CD4-positive, CD25-positive, alpha-beta regulatory T cell (primary cell): ENCODE data around the gene ATP2A3. TPM values are rescaled to one million over a fixed set of nuclear protein-coding genes. Genes with fewer than 3 reads are reported as not detected.

Source experiments
- ATAC-seq, 2 donors: fragments of 150-1000 bp; cut with Tn5 transposase; one replicate each; pipeline ENCODE4 v1.10.0; 2021; ENCODE audit warnings: low read depth in 2 of 2, moderate number of reproducible peaks in 2 of 2, moderate library complexity in 1 of 2
- DNase-seq, 3 donors: peaks; one replicate each; pipeline versions ENCODE4 v3.0.0 to v3.0.0-alpha.2; 2012 to 2022; ENCODE audit warnings: mixed read lengths in 1 of 3
- H3K27ac ChIP-seq: one replicate; pipeline ENCODE4 v1.7.0; 2013; ENCODE audit warnings: mild to moderate bottlenecking, low read length; ENCODE audit not compliant: insufficient read depth, poor library complexity, severe bottlenecking
- H3K27me3 ChIP-seq: one replicate; pipeline ENCODE4 v1.7.0; 2013; ENCODE audit warnings: low read length; ENCODE audit not compliant: control insufficient read depth, insufficient read depth
- H3K36me3 ChIP-seq: one replicate; pipeline ENCODE4 v1.7.0; 2013; ENCODE audit warnings: mild to moderate bottlenecking, low read length, moderate library complexity; ENCODE audit not compliant: control insufficient read depth, insufficient read depth
- H3K4me1 ChIP-seq: 2 replicates; pipeline ENCODE4 v1.7.0; 2013; ENCODE audit warnings: mild to moderate bottlenecking, low read length; ENCODE audit not compliant: insufficient read depth, control insufficient read depth, poor library complexity, severe bottlenecking
- H3K4me3 ChIP-seq: one replicate; pipeline ENCODE4 v1.7.0; 2013; ENCODE audit warnings: low read depth, mild to moderate bottlenecking, low read length, moderate library complexity
- H3K9me3 ChIP-seq, 2 experiments: 1 replicate in 1 of 2; 2 replicates in 1 of 2; pipeline ENCODE4 v1.7.0; 2013; ENCODE audit warnings: low read length in 2 of 2, mild to moderate bottlenecking in 1 of 2, moderate library complexity in 1 of 2; ENCODE audit not compliant: control insufficient read depth in 2 of 2
- H3K27ac Mint-ChIP-seq, 3 donors: one replicate each; pipeline ENCODE4 v1.8.0; 2020 to 2022; ENCODE audit warnings: mild to moderate bottlenecking in 3 of 3, mixed read lengths in 3 of 3, moderate library complexity in 2 of 3
- H3K27me3 Mint-ChIP-seq: one replicate; pipeline ENCODE4 v1.8.0; 2022; ENCODE audit warnings: mild to moderate bottlenecking, mixed read lengths
- H3K36me3 Mint-ChIP-seq: one replicate; pipeline ENCODE4 v1.8.0; 2020; ENCODE audit warnings: mixed read lengths
- H3K4me1 Mint-ChIP-seq, 4 donors: one replicate each; pipeline ENCODE4 v1.8.0; 2020 to 2022; ENCODE audit warnings: mixed read lengths in 4 of 4, mild to moderate bottlenecking in 1 of 4
- H3K4me3 Mint-ChIP-seq, 4 donors: one replicate each; pipeline ENCODE4 v1.8.0; 2020 to 2022; ENCODE audit warnings: mild to moderate bottlenecking in 4 of 4, mixed read lengths in 4 of 4, moderate library complexity in 3 of 4
- H3K9me3 Mint-ChIP-seq, 7 donors: one replicate each; pipeline ENCODE4 v1.8.0; 2020 to 2022; ENCODE audit warnings: mixed read lengths in 7 of 7, mild to moderate bottlenecking in 3 of 7, moderate library complexity in 2 of 7
- polyA plus RNA-seq, 4 donors: library from polyadenylated mRNA; unstranded; fragments of 300-500 nt; fragmentation: Illumina TruSeq; gene quantifications; one replicate each; pipeline ENCODE4 v1.2.3, GENCODE V29; 2021
- total RNA-seq: library from RNA; stranded (reverse); gene quantifications from one replicate; pipeline ENCODE4 v1.2.3, GENCODE V29; 2022

ATP2A3 gene
- total and polyA plus RNA-seq, 5 donors from 2014 or later: 33.5 to 306 (median 43.8) TPM

DNA sequence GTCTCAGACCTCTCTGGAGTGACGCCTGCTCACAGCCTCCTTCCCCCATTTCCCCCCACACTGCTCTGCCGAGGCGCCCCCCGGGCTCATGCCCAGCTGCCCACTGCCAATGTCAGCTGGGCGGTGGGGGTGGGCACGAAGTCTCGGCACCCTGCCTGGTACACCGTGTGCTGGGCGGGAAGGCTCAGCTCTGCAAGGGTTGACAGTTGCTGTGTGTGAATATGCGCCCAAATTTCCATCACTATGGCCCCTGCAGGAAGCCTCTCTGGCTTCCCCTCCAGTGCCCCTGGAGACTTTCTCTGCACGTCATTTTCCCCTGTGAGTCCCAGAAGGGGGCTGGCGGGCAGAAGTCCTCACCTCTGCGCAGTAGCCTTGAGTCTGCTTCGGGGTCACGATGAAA is 59.7 kb downstream of the ATP2A3 start:
- peaks cover 0 to 3% (median 0%) of the 10 kb centered on the region in 4 donors for H3K4me1 Mint-ChIP-seq
- no peaks in the 10 kb centered on the region for H3K36me3 ChIP-seq
- ATAC-seq: no peak

DNA sequence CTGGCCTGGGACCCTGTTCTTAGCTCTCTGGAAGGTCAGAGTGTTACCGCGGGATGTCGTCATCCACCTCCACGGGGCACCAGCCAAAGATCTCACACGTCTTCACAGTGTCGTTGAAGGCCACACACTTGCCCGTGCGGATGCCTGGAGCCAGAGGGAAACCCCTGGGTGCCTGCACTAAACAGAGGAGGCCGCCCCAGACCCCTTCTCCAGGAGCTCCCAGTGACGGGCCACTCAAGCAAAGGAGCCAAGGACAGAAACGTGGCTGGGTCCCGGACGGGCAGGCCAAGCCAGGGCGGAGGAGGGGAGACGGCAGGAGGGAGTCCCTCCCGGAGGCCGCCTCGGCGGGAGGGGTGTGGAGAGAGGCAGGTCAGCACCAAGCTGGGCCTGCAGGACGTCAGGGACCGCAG is 60.4 kb downstream of the ATP2A3 start:
- ATAC-seq: no peak

More for the DNA sequence above, 59.7 kb downstream of the ATP2A3 start:
- Mint-ChIP-seq H3K4me3 (no peak overlapping the region), H3K9me3 (no peaks in the 10 kb centered on the region), H3K27me3 (no peaks in the 10 kb centered on the region), H3K36me3 (no peaks in the 10 kb centered on the region), H3K27ac (no peak overlapping the region)
- H3K4me3 ChIP-seq: no peak overlapping the region
- no peak for DNase-seq
- H3K4me1 ChIP-seq: no peaks in the 10 kb centered on the region
- no peak overlapping the region for H3K27ac ChIP-seq
- no peaks in the 10 kb centered on the region for H3K9me3 ChIP-seq
- no peaks in the 10 kb centered on the region for H3K27me3 ChIP-seq

DNA sequence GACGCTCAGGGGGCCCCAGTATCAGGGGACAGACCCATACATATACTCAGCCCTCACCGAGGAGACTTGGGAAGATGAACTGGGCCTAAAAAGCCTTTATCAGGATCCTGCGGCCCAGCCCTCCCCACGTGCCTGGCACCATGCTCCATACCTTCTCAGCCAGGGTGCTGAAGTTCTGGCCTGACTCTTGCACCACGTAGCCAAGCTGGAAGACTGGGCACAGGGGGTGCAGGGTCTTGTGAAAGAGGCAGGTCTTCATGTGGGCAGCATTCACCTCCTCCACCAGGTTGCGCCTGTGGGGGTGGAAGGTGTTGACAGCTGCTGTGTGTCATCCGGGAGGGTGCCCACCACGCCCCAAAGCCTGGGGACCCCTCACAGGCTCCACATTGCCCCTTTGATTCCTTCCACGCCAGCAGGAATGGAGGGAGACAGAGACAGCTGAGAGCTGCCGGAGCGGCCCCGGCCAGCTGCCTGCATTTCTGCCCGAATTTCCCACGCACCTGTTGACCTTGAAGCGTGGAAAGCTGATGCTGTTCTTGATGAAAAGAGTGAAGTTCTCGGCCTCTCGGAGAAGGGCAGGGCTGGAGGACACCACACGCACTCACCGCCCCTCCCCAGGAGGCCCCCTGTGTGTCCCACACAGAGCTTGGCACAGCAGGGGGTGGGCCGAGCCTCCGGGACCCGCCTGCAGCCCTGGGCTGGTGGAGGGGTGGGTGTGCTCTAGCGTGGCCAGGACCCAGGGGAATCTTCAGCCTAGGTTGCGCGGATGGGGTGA is 61.0 kb downstream of the ATP2A3 start:
- no peaks in the 10 kb centered on the region for H3K27me3 ChIP-seq
- H3K4me1 ChIP-seq: no peaks in the 10 kb centered on the region
- no peak overlapping the region for H3K4me3 Mint-ChIP-seq
- no peak overlapping the region for H3K27ac Mint-ChIP-seq
- no peaks in the 10 kb centered on the region for H3K4me1 Mint-ChIP-seq
- H3K27ac ChIP-seq: no peak overlapping the region
- no peaks in the 10 kb centered on the region for H3K36me3 ChIP-seq
- ATAC-seq (no peak), DNase-seq (no peak)
- H3K36me3 Mint-ChIP-seq: no peaks in the 10 kb centered on the region
- H3K9me3 Mint-ChIP-seq: no peaks in the 10 kb centered on the region
- H3K4me3 ChIP-seq: no peak overlapping the region
- H3K27me3 Mint-ChIP-seq: no peaks in the 10 kb centered on the region
- H3K9me3 ChIP-seq: no peaks in the 10 kb centered on the region

More for the DNA sequence above, 60.4 kb downstream of the ATP2A3 start:
- H3K4me3 Mint-ChIP-seq: no peak overlapping the region
- H3K4me3 ChIP-seq: no peak overlapping the region
- no peak overlapping the region for H3K27ac Mint-ChIP-seq
- DNase-seq: no peak
- no peak overlapping the region for H3K27ac ChIP-seq
- H3K9me3 Mint-ChIP-seq: no peaks in the 10 kb centered on the region
- H3K36me3 ChIP-seq: no peaks in the 10 kb centered on the region
- no peaks in the 10 kb centered on the region for H3K27me3 Mint-ChIP-seq
- H3K4me1 ChIP-seq: no peaks in the 10 kb centered on the region
- H3K4me1 Mint-ChIP-seq: no peaks in the 10 kb centered on the region
- H3K9me3 ChIP-seq: no peaks in the 10 kb centered on the region
- no peaks in the 10 kb centered on the region for H3K27me3 ChIP-seq
- no peaks in the 10 kb centered on the region for H3K36me3 Mint-ChIP-seq

DNA sequence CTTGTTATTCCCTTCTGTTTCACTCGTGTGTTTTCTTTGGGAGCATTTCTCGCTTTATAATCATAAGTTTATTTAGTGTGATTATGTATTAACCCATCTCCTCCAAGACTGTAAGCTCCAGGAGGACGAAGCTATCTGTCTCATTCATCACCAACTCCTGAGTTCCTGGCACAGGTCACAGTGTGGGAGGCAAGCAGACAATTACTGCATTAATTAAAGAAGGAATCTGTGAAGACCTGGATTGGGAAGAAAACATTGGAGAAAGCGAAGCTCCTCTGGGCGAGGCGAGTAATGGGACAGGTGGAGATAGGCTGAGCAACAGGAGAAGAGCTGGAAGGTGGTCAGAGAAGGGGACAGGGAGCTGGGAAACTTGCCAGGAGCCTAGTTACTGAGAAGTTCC is 63.6 kb downstream of the ATP2A3 start:
- no peaks in the 10 kb centered on the region for H3K4me1 ChIP-seq
- no peaks in the 10 kb centered on the region for H3K9me3 ChIP-seq
- H3K27me3 ChIP-seq: no peaks in the 10 kb centered on the region
- H3K27me3 Mint-ChIP-seq: no peaks in the 10 kb centered on the region
- H3K27ac ChIP-seq: no peak overlapping the region
- H3K9me3 Mint-ChIP-seq: no peaks in the 10 kb centered on the region
- ATAC-seq: no peak
- no peaks in the 10 kb centered on the region for H3K4me1 Mint-ChIP-seq
- no peaks in the 10 kb centered on the region for H3K36me3 Mint-ChIP-seq
- no peak for DNase-seq
- no peak overlapping the region for H3K27ac Mint-ChIP-seq
- no peaks in the 10 kb centered on the region for H3K36me3 ChIP-seq
- H3K4me3 Mint-ChIP-seq: peak overlapping the region in 1 of 4 donors; percentile 3
- no peak overlapping the region for H3K4me3 ChIP-seq

DNA sequence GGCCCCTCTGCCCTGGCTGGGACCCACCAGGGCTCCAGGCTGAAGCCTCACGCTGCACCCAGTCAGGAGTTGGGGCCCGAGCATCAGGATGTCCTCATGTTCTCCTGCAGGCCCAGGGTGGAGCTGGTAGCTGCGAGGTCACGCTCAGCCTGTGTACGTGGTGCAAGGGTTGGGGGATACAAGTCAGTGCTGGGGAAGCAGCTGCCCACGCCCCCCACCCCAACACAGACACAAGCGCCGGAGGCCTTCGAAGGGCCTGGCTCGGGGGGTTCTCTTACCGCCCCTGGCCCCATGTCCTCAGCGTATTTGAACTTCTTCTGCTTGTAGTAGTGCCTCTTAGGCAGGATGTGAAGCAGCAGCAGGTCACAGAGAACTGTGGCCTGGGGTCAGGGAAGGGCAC is 66.5 kb downstream of the ATP2A3 start:
- Mint-ChIP-seq H3K36me3 (no peaks in the 10 kb centered on the region), H3K27ac (no peak overlapping the region)

DNA sequence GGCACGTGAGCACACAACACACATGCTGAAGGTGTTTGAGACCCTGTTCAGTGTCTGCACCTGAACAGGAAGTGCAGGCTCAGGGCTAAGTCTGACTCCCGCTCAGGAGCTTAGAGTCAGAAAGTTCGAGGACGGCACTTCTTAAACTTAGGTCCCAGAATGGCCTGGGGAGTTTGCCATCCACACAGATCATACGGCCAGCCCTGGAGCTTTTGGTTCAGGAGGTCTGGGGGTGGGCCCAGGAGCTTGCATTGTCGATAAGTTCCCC is 67.3 kb downstream of the ATP2A3 start:
- no peaks in the 10 kb centered on the region for H3K36me3 ChIP-seq
- DNase-seq (no peak), ATAC-seq (no peak)
- no peaks in the 10 kb centered on the region for H3K36me3 Mint-ChIP-seq
- no peaks in the 10 kb centered on the region for H3K27me3 ChIP-seq
- H3K4me1 ChIP-seq: peaks cover 16% of the 10 kb centered on the region
- no peaks in the 10 kb centered on the region for H3K9me3 Mint-ChIP-seq
- H3K9me3 ChIP-seq: no peaks in the 10 kb centered on the region
- H3K4me3 ChIP-seq: no peak overlapping the region
- H3K4me3 Mint-ChIP-seq: no peak overlapping the region
- peaks cover 0 to 15% (median 8%) of the 10 kb centered on the region in 4 donors for H3K4me1 Mint-ChIP-seq
- no peak overlapping the region for H3K27ac ChIP-seq
- H3K27me3 Mint-ChIP-seq: no peaks in the 10 kb centered on the region
- H3K27ac Mint-ChIP-seq: no peak overlapping the region

More for the DNA sequence above, 66.5 kb downstream of the ATP2A3 start:
- H3K9me3 Mint-ChIP-seq: no peaks in the 10 kb centered on the region
- Histone ChIP-seq H3K9me3 (no peaks in the 10 kb centered on the region), H3K27me3 (no peaks in the 10 kb centered on the region), H3K36me3 (no peaks in the 10 kb centered on the region), H3K27ac (no peak overlapping the region), H3K4me3 (no peak overlapping the region), H3K4me1 (peaks cover 9% of the 10 kb centered on the region)
- H3K4me3 Mint-ChIP-seq: no peak overlapping the region
- no peaks in the 10 kb centered on the region for H3K27me3 Mint-ChIP-seq
- H3K4me1 Mint-ChIP-seq: peaks cover 0 to 12% (median 7%) of the 10 kb centered on the region in 4 donors
- DNase-seq (no peak), ATAC-seq (no peak)

DNA sequence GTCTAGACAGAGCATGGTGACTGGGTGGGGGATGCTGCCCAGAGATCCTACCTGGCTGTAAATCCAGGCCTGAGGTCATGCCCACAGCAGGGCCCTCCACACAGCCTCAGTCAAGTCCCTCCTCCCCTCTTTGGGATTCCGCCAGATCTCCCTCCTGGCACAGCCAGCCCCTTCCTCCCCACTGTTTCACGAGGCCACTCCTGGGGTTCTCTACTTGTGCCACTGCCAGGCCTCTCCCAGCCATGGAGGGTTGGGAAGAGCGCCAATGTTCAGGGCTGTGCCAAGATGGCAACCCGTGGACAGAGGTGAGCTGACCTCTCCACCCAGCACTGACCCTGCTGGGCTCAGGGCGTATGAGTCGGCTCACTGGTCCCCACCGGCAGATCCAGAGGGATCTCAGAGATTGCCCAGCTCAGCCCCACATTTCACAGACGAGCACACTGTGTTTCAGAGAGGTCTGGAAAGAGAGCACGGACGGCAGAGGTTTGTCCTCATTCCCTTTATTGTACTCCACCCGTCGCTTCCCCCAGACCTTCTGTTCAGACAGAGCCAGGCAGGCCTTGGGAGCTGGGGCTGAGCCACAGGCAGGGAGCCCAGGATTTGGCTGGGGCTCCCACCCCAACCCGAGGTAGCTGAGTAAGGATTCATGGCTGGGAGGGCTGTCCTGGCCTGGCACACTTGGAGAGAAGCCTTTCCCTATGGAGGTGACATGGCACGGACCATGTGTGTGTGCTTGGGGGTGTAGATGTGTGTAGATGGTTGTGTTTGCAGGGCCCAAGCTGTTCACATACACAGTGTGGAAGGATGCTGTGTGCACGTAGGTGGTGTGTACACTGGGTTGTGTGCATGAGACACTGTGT is 67.9 kb downstream of the ATP2A3 start:
- no peaks in the 10 kb centered on the region for H3K36me3 ChIP-seq
- ATAC-seq (no peak), DNase-seq (no peak)
- H3K36me3 Mint-ChIP-seq: no peaks in the 10 kb centered on the region
- H3K27me3 ChIP-seq: no peaks in the 10 kb centered on the region
- H3K27me3 Mint-ChIP-seq: no peaks in the 10 kb centered on the region
- H3K9me3 Mint-ChIP-seq: no peaks in the 10 kb centered on the region
- no peak overlapping the region for H3K27ac Mint-ChIP-seq
- H3K27ac ChIP-seq: no peak overlapping the region
- no peaks in the 10 kb centered on the region for H3K9me3 ChIP-seq
- H3K4me3 Mint-ChIP-seq: no peak overlapping the region
- H3K4me1 ChIP-seq: peaks cover 21% of the 10 kb centered on the region
- peaks cover 0 to 20% (median 12%) of the 10 kb centered on the region in 4 donors for H3K4me1 Mint-ChIP-seq
- no peak overlapping the region for H3K4me3 ChIP-seq
